Measurements from ENCODE around the gene ORC2.

DNA sequence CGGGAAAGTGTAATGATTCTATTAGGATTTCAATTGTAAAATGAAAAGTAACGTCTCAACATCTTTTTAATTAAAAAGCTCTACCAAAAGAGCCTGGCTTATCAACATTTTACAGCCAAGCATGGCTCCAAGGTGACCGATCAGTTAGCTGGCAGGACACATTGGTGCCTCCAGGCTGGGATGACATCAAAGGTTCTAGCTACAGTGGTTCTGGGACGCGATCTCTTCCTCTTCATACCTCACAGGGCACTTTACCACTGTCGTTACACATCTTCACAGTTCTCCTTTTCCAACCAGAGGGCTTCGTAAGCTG is 693 bp downstream of the ORC2 start:
- TF ChIP-seq TCF12 (IDR thresholded peaks at IDR 0.05; ENCODE audit: low read depth) (no peak), RAD21 (IDR thresholded peaks at IDR 0.05; ENCODE audit: low read depth) (no peak), ZBTB7A (IDR thresholded peaks at IDR 0.05; ENCODE audit: low read depth) (no peak), CREB1 (IDR thresholded peaks at IDR 0.05; ENCODE audit: low read depth) (no peak)
